Fibroblast of lung (primary cell): Measurements from ENCODE around the gene NEK6. TPM values are rescaled to one million over a fixed set of nuclear protein-coding genes. Genes with fewer than 3 reads are reported as not detected.
"Not testable (repeated sequence)": the region's sequence is repeated elsewhere in the genome, so short reads cannot be mapped to it uniquely, and the experiment has no call there.

Source experiments
- DNase-seq, 2 donors: peaks; one replicate each; pipeline versions ENCODE4 v3.0.0 to v3.0.0-alpha.2; 2010; ENCODE audit warnings: low read depth in 2 of 2
- H2AFZ ChIP-seq: 2 replicates; pipeline ENCODE4 v1.5.1; 2012; ENCODE audit warnings: low read length, control low read depth, inconsistent platforms
- H3K27ac ChIP-seq: 2 replicates; pipeline ENCODE4 v1.5.1; 2011; ENCODE audit warnings: low read length, control low read depth; ENCODE audit not compliant: insufficient read depth
- H3K27me3 ChIP-seq: 2 replicates; pipeline ENCODE4 v1.5.1; 2011; ENCODE audit warnings: mild to moderate bottlenecking, low read length; ENCODE audit not compliant: control insufficient read depth, insufficient read depth
- H3K36me3 ChIP-seq: 2 replicates; pipeline ENCODE4 v1.5.1; 2011; ENCODE audit warnings: low read length; ENCODE audit not compliant: control insufficient read depth, insufficient read depth
- H3K4me1 ChIP-seq: 2 replicates; pipeline ENCODE4 v1.5.1; 2011; ENCODE audit warnings: low read length; ENCODE audit not compliant: control insufficient read depth, insufficient read depth; ENCODE audit errors: extremely low read depth
- H3K4me2 ChIP-seq: 2 replicates; pipeline ENCODE4 v1.5.1; 2011; ENCODE audit warnings: low read length, control low read depth; ENCODE audit not compliant: insufficient read depth; ENCODE audit errors: extremely low read depth
- H3K4me3 ChIP-seq, 4 experiments: fragments of 200-600 bp in 1 of 4; sonication (generic) in 1 of 4; replicated peaks in 1 of 4; 2 replicates each; pipeline ENCODE4 v1.5.1; 2011 to 2016; ENCODE audit warnings: low read length in 4 of 4, low read depth in 3 of 4, mild to moderate bottlenecking in 3 of 4, control low read depth in 2 of 4, inconsistent platforms in 1 of 4, mixed read lengths in 1 of 4; ENCODE audit not compliant: insufficient read depth in 1 of 4; ENCODE audit errors: control extremely low read depth in 1 of 4
- H3K79me2 ChIP-seq: 2 replicates; pipeline ENCODE4 v1.5.1; 2012; ENCODE audit warnings: mild to moderate bottlenecking, low read length, inconsistent platforms; ENCODE audit not compliant: control insufficient read depth, insufficient read depth
- H3K9ac ChIP-seq: 2 replicates; pipeline ENCODE4 v1.5.1; 2011; ENCODE audit warnings: mild to moderate bottlenecking, low read length, control low read depth; ENCODE audit not compliant: insufficient read depth
- H3K9me3 ChIP-seq: 2 replicates; pipeline ENCODE4 v1.5.1; 2012; ENCODE audit warnings: low read depth, low read length; ENCODE audit not compliant: control insufficient read depth, insufficient read depth
- H4K20me1 ChIP-seq: 2 replicates; pipeline ENCODE4 v1.5.1; 2011; ENCODE audit warnings: low read length; ENCODE audit not compliant: control insufficient read depth, insufficient read depth; ENCODE audit errors: extremely low read depth
- EZH2 ChIP-seq: IDR thresholded peaks from 2 replicates; pipeline ENCODE4 v1.5.1; 2012; ENCODE audit warnings: low read length, control low read depth, mild to moderate bottlenecking; ENCODE audit errors: missing control alignments
- polyA plus RNA-seq, 2 donors: library from polyadenylated mRNA; depleted of rRNA in 1 of 2; stranded (reverse) in 1 of 2; unstranded in 1 of 2; fragments of >200 nt; gene quantifications; 2 replicates each; pipeline ENCODE4 v1.2.1, GENCODE V29; 2011 to 2012; ENCODE audit warnings: missing spikeins in 1 of 2
- total RNA-seq: library from RNA; depleted of rRNA; stranded (reverse); fragments of >200 nt; gene quantifications from 2 replicates; pipeline ENCODE4 v1.2.1, GENCODE V29; 2014
- TF ChIP-seq, protein P1 (sequence below), 2 donors: IDR thresholded peaks in 1 of 2; conservative IDR thresholded peaks in 1 of 2; 1 replicate in 1 of 2; 2 replicates in 1 of 2; pipeline ENCODE4 v1.5.1; 2011 to 2012; ENCODE audit warnings: low read length in 2 of 2, control low read depth in 1 of 2, inconsistent platforms in 1 of 2, low read depth in 1 of 2, mild to moderate bottlenecking in 1 of 2

NEK6 gene
- total and polyA plus RNA-seq, 2 donors (not counting 1 experiment from before 2014, with no cell fraction given): 71.2 to 71.4 TPM

DNA sequence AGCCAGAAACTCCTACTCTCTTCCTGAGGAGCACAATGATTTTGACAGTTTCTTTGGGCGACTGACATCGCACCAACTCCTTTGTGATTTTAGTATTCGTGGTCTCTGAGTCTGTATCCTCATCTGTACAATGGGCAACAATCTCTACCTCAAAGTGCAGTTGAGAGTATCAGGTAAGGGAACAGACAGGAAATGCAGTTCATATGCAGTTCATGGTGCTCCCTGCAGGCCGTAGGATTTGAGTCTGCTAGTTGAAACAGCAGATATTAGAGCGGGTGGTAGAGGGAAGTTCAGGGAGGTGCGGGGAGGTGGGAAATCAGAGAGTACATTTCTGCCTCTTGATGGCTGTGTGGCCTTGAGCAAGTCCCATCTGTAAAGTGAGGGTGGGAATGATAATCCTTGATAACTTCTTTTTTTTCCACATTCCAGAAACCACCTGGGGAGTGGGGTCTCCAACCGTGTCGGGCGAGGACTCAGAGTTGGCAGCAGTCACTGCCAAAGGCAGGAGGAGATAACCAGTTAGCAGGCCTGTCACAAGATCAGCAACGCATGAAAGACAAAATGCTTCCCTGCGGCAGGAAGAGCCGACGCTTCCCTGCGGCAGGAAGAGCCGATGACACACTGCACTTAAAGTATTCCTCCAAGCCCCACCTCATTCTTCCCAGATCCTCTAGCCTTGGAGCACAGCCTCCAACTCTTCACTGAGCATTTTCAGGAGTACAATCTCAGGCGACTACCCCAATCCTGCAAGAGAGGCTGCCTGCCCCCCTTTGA is 6.0 kb upstream of the NEK6 start:
- Histone ChIP-seq H3K27me3 (no peaks in the 10 kb centered on the region), H3K4me2 (no peak overlapping the region), H3K4me1 (peaks cover 8% of the 10 kb centered on the region), H3K79me2 (no peaks in the 10 kb centered on the region), H3K27ac (no peak overlapping the region), H3K9ac (no peak overlapping the region), H3K36me3 (no peaks in the 10 kb centered on the region), H2AFZ (peak overlapping the region; percentile 47), H4K20me1 (no peaks in the 10 kb centered on the region), H3K9me3 (no peaks in the 10 kb centered on the region), H3K4me3 (no peak overlapping the region)
- no peak for TF ChIP-seq EZH2
- TF ChIP-seq, protein P1, sequence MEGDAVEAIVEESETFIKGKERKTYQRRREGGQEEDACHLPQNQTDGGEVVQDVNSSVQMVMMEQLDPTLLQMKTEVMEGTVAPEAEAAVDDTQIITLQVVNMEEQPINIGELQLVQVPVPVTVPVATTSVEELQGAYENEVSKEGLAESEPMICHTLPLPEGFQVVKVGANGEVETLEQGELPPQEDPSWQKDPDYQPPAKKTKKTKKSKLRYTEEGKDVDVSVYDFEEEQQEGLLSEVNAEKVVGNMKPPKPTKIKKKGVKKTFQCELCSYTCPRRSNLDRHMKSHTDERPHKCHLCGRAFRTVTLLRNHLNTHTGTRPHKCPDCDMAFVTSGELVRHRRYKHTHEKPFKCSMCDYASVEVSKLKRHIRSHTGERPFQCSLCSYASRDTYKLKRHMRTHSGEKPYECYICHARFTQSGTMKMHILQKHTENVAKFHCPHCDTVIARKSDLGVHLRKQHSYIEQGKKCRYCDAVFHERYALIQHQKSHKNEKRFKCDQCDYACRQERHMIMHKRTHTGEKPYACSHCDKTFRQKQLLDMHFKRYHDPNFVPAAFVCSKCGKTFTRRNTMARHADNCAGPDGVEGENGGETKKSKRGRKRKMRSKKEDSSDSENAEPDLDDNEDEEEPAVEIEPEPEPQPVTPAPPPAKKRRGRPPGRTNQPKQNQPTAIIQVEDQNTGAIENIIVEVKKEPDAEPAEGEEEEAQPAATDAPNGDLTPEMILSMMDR (conservative IDR thresholded peaks at IDR 0.05 in 1 of 2, IDR thresholded peaks at IDR 0.05 in 1 of 2; ENCODE audit: low read depth in 1 of 2, low read length in 2 of 2): no peak
- peak in 1 of 2 donors; percentile 85 for DNase-seq

DNA sequence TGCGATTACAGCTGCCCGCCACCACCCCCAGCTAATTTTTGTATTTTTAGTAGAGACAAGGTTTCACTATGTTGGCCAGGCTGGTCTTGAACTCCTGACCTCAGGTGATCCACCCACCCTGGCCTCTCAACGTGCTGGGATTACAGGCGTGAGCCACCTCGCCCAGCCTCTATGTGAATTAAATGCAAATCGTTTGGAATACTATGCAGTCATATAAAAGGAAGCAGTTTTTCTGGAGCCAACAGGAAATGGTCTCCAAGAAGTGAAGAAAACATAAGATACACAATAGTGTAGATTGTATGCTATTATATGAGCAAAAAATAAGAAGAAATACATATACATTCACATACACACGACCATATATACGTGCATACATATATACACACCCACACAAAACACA is 4.9 kb upstream of the NEK6 start:
- not testable (repeated sequence) for H3K36me3 ChIP-seq, H3K9me3 ChIP-seq, H3K9ac ChIP-seq, H3K27me3 ChIP-seq, H4K20me1 ChIP-seq, H3K4me2 ChIP-seq, H2AFZ ChIP-seq, H3K27ac ChIP-seq, H3K79me2 ChIP-seq, DNase-seq, H3K4me3 ChIP-seq
- peaks cover 11% of the 10 kb centered on the region for H3K4me1 ChIP-seq

DNA sequence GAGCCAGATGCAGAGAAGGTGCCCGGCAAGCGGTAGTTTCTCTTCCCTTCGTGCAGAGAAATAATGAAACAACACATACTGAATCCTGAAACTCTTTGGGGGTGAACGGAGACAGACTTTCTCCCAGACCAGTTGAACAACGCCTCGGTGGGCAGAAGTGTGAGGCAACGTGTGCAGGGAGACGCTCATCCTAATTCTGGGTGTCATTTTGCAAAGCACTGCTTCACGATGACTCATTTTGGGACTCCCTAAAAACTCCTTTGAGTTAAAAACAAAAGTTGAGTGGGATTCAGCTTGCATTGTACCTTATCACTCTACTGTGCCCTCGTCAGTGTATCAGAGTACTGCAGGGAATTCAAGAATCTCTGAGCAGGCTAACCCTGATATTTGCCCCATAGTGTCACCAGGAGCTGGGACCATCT is 3.5 kb upstream of the NEK6 start:
- Histone ChIP-seq H3K4me3 (no peak overlapping the region), H3K9me3 (no peaks in the 10 kb centered on the region), H3K4me1 (peaks cover 9% of the 10 kb centered on the region), H3K79me2 (peaks cover 14% of the 10 kb centered on the region), H4K20me1 (no peaks in the 10 kb centered on the region), H3K36me3 (no peaks in the 10 kb centered on the region), H3K4me2 (no peak overlapping the region), H3K9ac (no peak overlapping the region), H3K27me3 (no peaks in the 10 kb centered on the region), H3K27ac (no peak overlapping the region), H2AFZ (no peak overlapping the region)
- DNase-seq: no peak
- TF ChIP-seq EZH2: no peak
- TF ChIP-seq, protein P1 (conservative IDR thresholded peaks at IDR 0.05 in 1 of 2, IDR thresholded peaks at IDR 0.05 in 1 of 2; ENCODE audit: low read depth in 1 of 2, low read length in 2 of 2): no peak
